NCI-H2171 (cell line): ENCODE data around the gene CD59.
"Not testable (repeated sequence)": the region's sequence is repeated elsewhere in the genome, so short reads cannot be mapped to it uniquely, and the experiment has no call there.

Source experiments
- DNase-seq: peaks from one replicate; lab custom pipeline; 2025; lab: John Stamatoyannopoulos, UW

Gene CD59

GRCh38 chr11:33665350-33666106 is 70.7 kb downstream of the CD59 start:
- no peak for DNase-seq

GRCh38 chr11:33664827-33665226 is 71.4 kb downstream of the CD59 start:
- DNase-seq: no peak

GRCh38 chr11:33664166-33664565 is 72.1 kb downstream of the CD59 start:
- no peak for DNase-seq

- DNase-seq: no peak
These were observed 73.1 kb downstream of the CD59 start for GRCh38 chr11:33663121-33663520.

GRCh38 chr11:33661526-33661925 is 74.7 kb downstream of the CD59 start:
- not testable (repeated sequence) for DNase-seq

- no peak for DNase-seq
These were observed 75.3 kb downstream of the CD59 start for GRCh38 chr11:33660962-33661361.

- DNase-seq: no peak
These were observed 76.7 kb downstream of the CD59 start for GRCh38 chr11:33659370-33660139.

GRCh38 chr11:33658195-33658900 is 77.9 kb downstream of the CD59 start:
- no peak for DNase-seq

- no peak for DNase-seq
These were observed 78.5 kb downstream of the CD59 start for GRCh38 chr11:33657757-33658156.

GRCh38 chr11:33656768-33657167 is 79.5 kb downstream of the CD59 start:
- no peak for DNase-seq

- no peak for DNase-seq
These were observed 80.2 kb downstream of the CD59 start for GRCh38 chr11:33655842-33656600.

- DNase-seq: no peak
These were observed 81.6 kb downstream of the CD59 start for GRCh38 chr11:33654594-33654993.
